WERI-Rb-1 (cell line): Measurements from ENCODE around the gene LRFN5.

Experiments
- DNase-seq: peaks from one replicate; pipeline ENCODE4 v3.0.0-alpha.2; 2020
- H3K27ac ChIP-seq: fragments of 250-450 bp; sonication (Bioruptor Pico); 2 replicates; pipeline ENCODE4 v1.5.1; 2020; ENCODE audit warnings: mild to moderate bottlenecking, moderate library complexity
- H3K27me3 ChIP-seq: fragments of 250-450 bp; sonication (Bioruptor Pico); 2 replicates; pipeline ENCODE4 v1.5.1; 2021; ENCODE audit warnings: mild to moderate bottlenecking, low read depth, moderate library complexity; ENCODE audit not compliant: insufficient read depth, severe bottlenecking
- H3K36me3 ChIP-seq: fragments of 250-450 bp; sonication (Bioruptor Pico); 2 replicates; pipeline ENCODE4 v1.5.1; 2020; ENCODE audit warnings: mild to moderate bottlenecking, moderate library complexity
- H3K4me3 ChIP-seq: 2 replicates; pipeline ENCODE4 v1.5.1; 2011; ENCODE audit warnings: low read depth, mild to moderate bottlenecking, control low read depth, low read length
- H3K9me3 ChIP-seq: fragments of 250-450 bp; sonication (Bioruptor Pico); 2 replicates; pipeline ENCODE4 v1.5.1; 2021; ENCODE audit warnings: mild to moderate bottlenecking, moderate library complexity; ENCODE audit not compliant: severe bottlenecking
- CTCF ChIP-seq: IDR thresholded peaks from 2 replicates; pipeline ENCODE4 v1.5.1; 2011; ENCODE audit warnings: low read depth, mild to moderate bottlenecking, control low read depth, inconsistent platforms, low read length

The LRFN5 gene

GRCh38 chr14:41830714-41831406 lies 224.2 kb downstream of the LRFN5 start:
- Histone ChIP-seq H3K36me3 (no peaks in the 10 kb centered on the region), H3K27me3 (peaks cover 11% of the 10 kb centered on the region), H3K4me3 (no peak overlapping the region), H3K9me3 (no peaks in the 10 kb centered on the region), H3K27ac (no peak overlapping the region)
- DNase-seq: no peak
- TF ChIP-seq CTCF: no peak

GRCh38 chr14:41839661-41840060 lies 233.0 kb downstream of the LRFN5 start:
- no peak for DNase-seq
- Histone ChIP-seq H3K27ac (no peak overlapping the region), H3K27me3 (peaks cover 14% of the 10 kb centered on the region), H3K36me3 (no peaks in the 10 kb centered on the region), H3K4me3 (no peak overlapping the region), H3K9me3 (no peaks in the 10 kb centered on the region)
- no peak for TF ChIP-seq CTCF

- peaks cover 24% of the 10 kb centered on the region for H3K27me3 ChIP-seq
- no peak for DNase-seq
- H3K27ac ChIP-seq: no peak overlapping the region
- H3K9me3 ChIP-seq: no peaks in the 10 kb centered on the region
- no peaks in the 10 kb centered on the region for H3K36me3 ChIP-seq
- TF ChIP-seq CTCF: no peak
- no peak overlapping the region for H3K4me3 ChIP-seq
Measured at GRCh38 chr14:41859336-41859735, 252.7 kb downstream of the LRFN5 start.

GRCh38 chr14:41860586-41860985 lies 253.9 kb downstream of the LRFN5 start:
- no peaks in the 10 kb centered on the region for H3K36me3 ChIP-seq
- no peak overlapping the region for H3K4me3 ChIP-seq
- TF ChIP-seq CTCF: no peak
- no peak for DNase-seq
- peaks cover 28% of the 10 kb centered on the region for H3K27me3 ChIP-seq
- H3K27ac ChIP-seq: no peak overlapping the region
- no peaks in the 10 kb centered on the region for H3K9me3 ChIP-seq

GRCh38 chr14:41865894-41866293 lies 259.2 kb downstream of the LRFN5 start:
- no peak for TF ChIP-seq CTCF
- H3K9me3 ChIP-seq: no peaks in the 10 kb centered on the region
- DNase-seq: no peak
- H3K36me3 ChIP-seq: no peaks in the 10 kb centered on the region
- H3K4me3 ChIP-seq: no peak overlapping the region
- no peak overlapping the region for H3K27ac ChIP-seq
- H3K27me3 ChIP-seq: peaks cover 14% of the 10 kb centered on the region

GRCh38 chr14:41868396-41868795 lies 261.7 kb downstream of the LRFN5 start:
- H3K36me3 ChIP-seq: no peaks in the 10 kb centered on the region
- TF ChIP-seq CTCF: no peak
- H3K4me3 ChIP-seq: no peak overlapping the region
- no peak for DNase-seq
- H3K27ac ChIP-seq: no peak overlapping the region
- H3K27me3 ChIP-seq: peaks cover 7% of the 10 kb centered on the region
- H3K9me3 ChIP-seq: no peaks in the 10 kb centered on the region
